Measurements from ENCODE around the gene WDR37. TPM values are rescaled to one million over a fixed set of nuclear protein-coding genes. Genes with fewer than 3 reads are reported as not detected.
A peak's percentile ranks its signal among the peaks of the same experiment; 100 is the strongest.
"Not testable (repeated sequence)": the region's sequence is repeated elsewhere in the genome, so short reads cannot be mapped to it uniquely, and the experiment has no call there.

Gene WDR37
- total and polyA plus RNA-seq, 9 of the 15 experiments (the other 6 are each of a cell fraction or from before 2014, with no cell fraction given) = 2.3 to 11.6 (median 6.7) TPM

DNA sequence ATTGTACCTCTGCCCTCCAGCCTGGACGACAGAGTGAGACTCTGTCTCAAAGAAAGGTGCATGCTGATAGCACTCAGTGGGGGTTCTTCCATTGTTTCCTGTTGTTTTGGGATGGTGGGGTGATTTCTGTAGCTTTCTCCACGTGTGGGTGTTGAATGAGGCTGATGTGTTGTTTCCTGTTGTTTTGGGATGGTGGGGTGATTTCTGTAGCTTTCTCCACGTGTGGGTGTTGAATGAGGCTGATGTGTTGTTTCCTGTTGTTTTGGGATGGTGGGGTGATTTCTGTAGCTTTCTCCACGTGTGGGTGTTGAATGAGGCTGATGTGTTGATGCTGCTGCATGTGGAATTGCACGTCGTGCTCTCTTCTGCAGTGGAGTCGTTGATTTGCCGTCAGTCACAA, 46.2 kb upstream of the WDR37 start:
- CTCF ChIA-PET (ENCODE audit: low intra/inter-chr PET ratio) = not testable (repeated sequence)
- POLR2A ChIA-PET = interaction anchor here (1.0 to 1.3 kb wide), 3 partner anchors 9 to 23 kb away, joined by 3 read pairs; no protein-coding TSS in a partner anchor
- 90% methylated on average over 5 of the region's 8 CpGs for WGBS (ENCODE audit: insufficient coverage, low coverage, missing lambda C conversion rate)

GRCh38 chr10:1010703-1011102, 45.5 kb upstream of the WDR37 start:
- Histone ChIP-seq H3K27me3 (ENCODE audit: control insufficient read depth in 2 of 2, insufficient read depth in 2 of 2, low read length in 2 of 2) (no peaks in the 10 kb centered on the region), H3K4me1 (replicated peaks in 1 of 2; ENCODE audit: control insufficient read depth in 2 of 2, insufficient read depth in 2 of 2, low read length in 2 of 2) (peaks cover 5 to 13% of the 10 kb centered on the region in 2 experiments; a peak in 4 of 5 replicates), H3K27ac (ENCODE audit: extremely low read depth, low read depth, low read length) (no peak overlapping the region), H4K20me1 (replicated peaks; ENCODE audit: control insufficient read depth, insufficient read depth, low read length) (peaks cover 15% of the 10 kb centered on the region; the same call in 1 of the 2 replicates), H3K4me3 (no peak overlapping the region), H3K4me2 (ENCODE audit: insufficient read depth, low read length) (no peak overlapping the region), H3K9me3 (replicated peaks; ENCODE audit: control insufficient read depth, insufficient read depth, low read depth, low read length) (no peaks in the 10 kb centered on the region), H3K36me3 (ENCODE audit: control insufficient read depth, insufficient read depth, low read length) (peaks cover 98% of the 10 kb centered on the region), H3K79me2 (ENCODE audit: control insufficient read depth, insufficient read depth, low read length) (peaks cover 24% of the 10 kb centered on the region; the same call in 2 of the 3 replicates), H3K9ac (ENCODE audit: insufficient read depth in 1 of 2, low read depth in 2 of 2, low read length in 2 of 2) (no peak overlapping the region), H2AFZ (ENCODE audit: low read depth, low read length) (no peak overlapping the region), H3K9me1 (ENCODE audit: control insufficient read depth, insufficient read depth, low read length) (no peaks in the 10 kb centered on the region)
- intact Hi-C loops (cut with micrococcal nuclease) = no loop called here
- no TSS peak for BruUV-seq (replicated peaks)
- in situ Hi-C loops (cut with MboI) = no loop called here
- CTCF ChIA-PET (ENCODE audit: low intra/inter-chr PET ratio) = no interaction called here
- no peak for TF ChIP-seq ZNF253 (CRISPR knock-in tag; conservative IDR thresholded peaks at IDR 0.05)
- TF ChIP-seq POLR2G (IDR thresholded peaks at IDR 0.05; ENCODE audit: low read depth, low read length) = 0 out of 2 replicates have a peak, but pooled peaks have one; percentile 17
- no peak for TF ChIP-seq PTTG1 (tag; IDR thresholded peaks at IDR 0.05; ENCODE audit: low read depth)
- POLR2A ChIA-PET = no interaction called here
- ATAC-seq (no peak), DNase-seq (ENCODE audit: extremely low read depth in 1 of 4, low spot score in 3 of 4) (no peak), FAIRE-seq (no peak)
- WGBS (ENCODE audit: insufficient coverage, low coverage, missing lambda C conversion rate) = 100% methylated on average over 2 of the region's 7 CpGs

More for the DNA sequence above, 46.2 kb upstream of the WDR37 start:
- Histone ChIP-seq H3K36me3 (ENCODE audit: control insufficient read depth, insufficient read depth, low read length) (peaks cover 99% of the 10 kb centered on the region), H3K79me2 (ENCODE audit: control insufficient read depth, insufficient read depth, low read length) (peaks cover 24% of the 10 kb centered on the region; the same call in 2 of the 3 replicates), H4K20me1 (replicated peaks; ENCODE audit: control insufficient read depth, insufficient read depth, low read length) (peaks cover 15% of the 10 kb centered on the region; the same call in 1 of the 2 replicates), H3K4me1 (replicated peaks in 1 of 2; ENCODE audit: control insufficient read depth in 2 of 2, insufficient read depth in 2 of 2, low read length in 2 of 2) (peaks cover 5 to 13% of the 10 kb centered on the region in 2 experiments; a peak in 4 of 5 replicates)
- H3K9me1 ChIP-seq (ENCODE audit: control insufficient read depth, insufficient read depth, low read length); H3K4me3 ChIP-seq; H3K9ac ChIP-seq (ENCODE audit: insufficient read depth in 1 of 2, low read depth in 2 of 2, low read length in 2 of 2); H3K27ac ChIP-seq (ENCODE audit: extremely low read depth, low read depth, low read length); in situ Hi-C loops (cut with MboI); H3K27me3 ChIP-seq (ENCODE audit: control insufficient read depth in 2 of 2, insufficient read depth in 2 of 2, low read length in 2 of 2); FAIRE-seq; H3K4me2 ChIP-seq (ENCODE audit: insufficient read depth, low read length); BruUV-seq (replicated peaks); H3K9me3 ChIP-seq (replicated peaks; ENCODE audit: control insufficient read depth, insufficient read depth, low read depth, low read length); DNase-seq (ENCODE audit: extremely low read depth in 1 of 4, low spot score in 3 of 4); H2AFZ ChIP-seq (ENCODE audit: low read depth, low read length); intact Hi-C loops (cut with micrococcal nuclease); ATAC-seq: not testable (repeated sequence)

Measured in K562 (cell line).